Measurements from ENCODE around the gene EIF4E2. TPM values are rescaled to one million over a fixed set of nuclear protein-coding genes. Genes with fewer than 3 reads are reported as not detected.

Gene EIF4E2
- total RNA-seq, 1 donor from 2014 or later, result 45.3 TPM

DNA sequence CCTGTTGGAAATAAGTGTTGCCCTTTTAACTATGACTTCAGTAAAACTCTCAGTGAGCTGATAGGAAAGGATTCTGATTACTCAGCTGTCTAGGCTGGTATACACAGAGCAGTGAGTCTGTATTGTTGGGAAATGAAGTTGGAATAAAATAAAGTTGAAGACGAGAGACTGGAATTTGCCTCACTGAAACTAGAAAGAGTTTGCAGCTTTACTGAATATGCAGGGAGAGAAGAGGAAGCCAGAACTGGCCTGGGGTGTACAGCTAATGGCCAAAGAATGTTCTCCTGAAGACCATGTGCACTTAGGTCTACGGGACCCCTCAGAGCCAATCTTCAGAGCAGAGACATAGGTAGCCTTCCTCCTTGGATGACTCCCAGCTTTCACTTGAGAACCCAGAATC, 26.5 kb downstream of the EIF4E2 start:
- no peak for FAIRE-seq
- no peak overlapping the region for H3K4me3 ChIP-seq (ENCODE audit: low read depth, low read length)
- no peaks in the 10 kb centered on the region for H3K36me3 ChIP-seq (ENCODE audit: control insufficient read depth, insufficient read depth, low read length)
- DNase-seq (ENCODE audit: low read depth), result peak; percentile 24
- no peak for TF ChIP-seq CTCF (IDR thresholded peaks at IDR 0.05; ENCODE audit: insufficient read depth, low read length, severe bottlenecking)
- no peaks in the 10 kb centered on the region for H3K27me3 ChIP-seq (ENCODE audit: control insufficient read depth, insufficient read depth, low read length)

GRCh38 chr2:232577841-232578240, 27.4 kb downstream of the EIF4E2 start:
- TF ChIP-seq CTCF (IDR thresholded peaks at IDR 0.05; ENCODE audit: insufficient read depth, low read length, severe bottlenecking), result no peak
- Histone ChIP-seq H3K36me3 (ENCODE audit: control insufficient read depth, insufficient read depth, low read length) (no peaks in the 10 kb centered on the region), H3K27me3 (ENCODE audit: control insufficient read depth, insufficient read depth, low read length) (no peaks in the 10 kb centered on the region), H3K4me3 (ENCODE audit: low read depth, low read length) (no peak overlapping the region)
- no peak for FAIRE-seq
- DNase-seq (ENCODE audit: low read depth), result no peak

GRCh38 chr2:232578626-232579025, 28.1 kb downstream of the EIF4E2 start:
- no peak for FAIRE-seq
- no peaks in the 10 kb centered on the region for H3K27me3 ChIP-seq (ENCODE audit: control insufficient read depth, insufficient read depth, low read length)
- TF ChIP-seq CTCF (IDR thresholded peaks at IDR 0.05; ENCODE audit: insufficient read depth, low read length, severe bottlenecking), result no peak
- H3K36me3 ChIP-seq (ENCODE audit: control insufficient read depth, insufficient read depth, low read length), result no peaks in the 10 kb centered on the region
- no peak for DNase-seq (ENCODE audit: low read depth)
- H3K4me3 ChIP-seq (ENCODE audit: low read depth, low read length), result no peak overlapping the region

DNA sequence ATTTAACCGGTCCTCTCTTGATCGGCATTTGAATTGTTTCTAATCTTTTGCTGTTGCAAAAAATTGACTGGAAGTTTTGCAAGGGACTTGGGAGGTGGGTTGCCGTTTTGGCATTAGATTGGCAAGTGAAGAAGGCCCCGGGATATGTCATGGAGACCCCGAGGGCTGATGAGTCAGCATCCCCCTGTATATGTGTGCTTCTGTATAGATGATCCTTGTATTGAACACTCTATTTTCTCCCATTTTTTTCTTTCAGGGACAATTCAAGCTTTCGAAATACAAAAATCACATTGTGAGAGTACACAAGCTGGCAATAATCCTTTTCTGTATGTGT, 30.1 kb downstream of the EIF4E2 start:
- Histone ChIP-seq H3K4me3 (ENCODE audit: low read depth, low read length) (no peak overlapping the region), H3K27me3 (ENCODE audit: control insufficient read depth, insufficient read depth, low read length) (no peaks in the 10 kb centered on the region), H3K36me3 (ENCODE audit: control insufficient read depth, insufficient read depth, low read length) (no peaks in the 10 kb centered on the region)
- no peak for TF ChIP-seq CTCF (IDR thresholded peaks at IDR 0.05; ENCODE audit: insufficient read depth, low read length, severe bottlenecking)
- no peak for FAIRE-seq
- no peak for DNase-seq (ENCODE audit: low read depth)

DNA sequence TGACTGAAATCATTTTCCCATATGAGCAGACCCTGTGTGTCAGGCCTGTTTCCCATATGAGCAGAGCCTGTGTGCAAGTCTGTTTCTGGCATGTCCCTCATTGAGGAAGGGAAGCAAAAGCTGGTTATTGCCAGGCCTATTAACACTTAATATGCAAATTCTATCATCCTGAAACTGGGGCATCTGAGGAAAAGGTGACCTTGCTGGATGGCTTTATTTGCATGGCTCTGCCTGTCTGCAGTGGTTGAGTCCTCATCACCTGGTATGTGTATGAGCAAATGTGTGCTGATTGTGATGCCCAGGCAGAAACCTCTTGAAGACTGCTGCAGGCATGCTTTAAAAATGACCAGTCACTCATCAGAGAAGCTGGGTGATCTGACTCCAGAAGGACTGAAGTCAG, 31.2 kb downstream of the EIF4E2 start:
- DNase-seq (ENCODE audit: low read depth) (no peak), FAIRE-seq (no peak)
- Histone ChIP-seq H3K36me3 (ENCODE audit: control insufficient read depth, insufficient read depth, low read length) (no peaks in the 10 kb centered on the region), H3K27me3 (ENCODE audit: control insufficient read depth, insufficient read depth, low read length) (no peaks in the 10 kb centered on the region), H3K4me3 (ENCODE audit: low read depth, low read length) (no peak overlapping the region)
- TF ChIP-seq CTCF (IDR thresholded peaks at IDR 0.05; ENCODE audit: insufficient read depth, low read length, severe bottlenecking), result no peak

DNA sequence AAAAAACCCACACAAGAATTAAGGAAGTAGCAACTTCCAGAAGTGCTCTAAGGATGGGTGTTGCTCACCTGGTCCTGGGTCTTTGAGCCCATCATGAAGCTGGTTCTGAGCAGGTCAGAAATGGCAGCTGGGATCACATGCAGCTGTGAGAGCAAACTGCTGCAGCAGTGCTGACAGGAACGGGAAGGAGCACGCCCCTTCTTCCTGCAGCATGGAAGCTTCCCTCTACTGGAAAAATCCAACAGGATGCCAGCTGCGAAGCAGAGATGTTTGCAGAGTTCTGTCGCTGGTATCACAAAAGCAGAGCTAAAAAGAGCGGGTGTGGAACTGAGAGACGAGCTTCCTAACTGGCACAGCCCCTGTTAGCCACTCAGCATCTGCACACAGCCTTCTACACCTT, 33.7 kb downstream of the EIF4E2 start:
- no peak for TF ChIP-seq CTCF (IDR thresholded peaks at IDR 0.05; ENCODE audit: insufficient read depth, low read length, severe bottlenecking)
- no peaks in the 10 kb centered on the region for H3K27me3 ChIP-seq (ENCODE audit: control insufficient read depth, insufficient read depth, low read length)
- no peaks in the 10 kb centered on the region for H3K36me3 ChIP-seq (ENCODE audit: control insufficient read depth, insufficient read depth, low read length)
- FAIRE-seq (no peak), DNase-seq (ENCODE audit: low read depth) (no peak)
- H3K4me3 ChIP-seq (ENCODE audit: low read depth, low read length), result no peak overlapping the region

All from bronchial epithelial cell (primary cell).